ENCODE measurements around the gene DHX9. TPM values are rescaled to one million over a fixed set of nuclear protein-coding genes. Genes with fewer than 3 reads are reported as not detected.

Gene DHX9
- total and polyA plus RNA-seq, 9 of the 15 experiments (the other 6 are each of a cell fraction or from before 2014, with no cell fraction given) = 100 to 409 (median 294) TPM

DNA sequence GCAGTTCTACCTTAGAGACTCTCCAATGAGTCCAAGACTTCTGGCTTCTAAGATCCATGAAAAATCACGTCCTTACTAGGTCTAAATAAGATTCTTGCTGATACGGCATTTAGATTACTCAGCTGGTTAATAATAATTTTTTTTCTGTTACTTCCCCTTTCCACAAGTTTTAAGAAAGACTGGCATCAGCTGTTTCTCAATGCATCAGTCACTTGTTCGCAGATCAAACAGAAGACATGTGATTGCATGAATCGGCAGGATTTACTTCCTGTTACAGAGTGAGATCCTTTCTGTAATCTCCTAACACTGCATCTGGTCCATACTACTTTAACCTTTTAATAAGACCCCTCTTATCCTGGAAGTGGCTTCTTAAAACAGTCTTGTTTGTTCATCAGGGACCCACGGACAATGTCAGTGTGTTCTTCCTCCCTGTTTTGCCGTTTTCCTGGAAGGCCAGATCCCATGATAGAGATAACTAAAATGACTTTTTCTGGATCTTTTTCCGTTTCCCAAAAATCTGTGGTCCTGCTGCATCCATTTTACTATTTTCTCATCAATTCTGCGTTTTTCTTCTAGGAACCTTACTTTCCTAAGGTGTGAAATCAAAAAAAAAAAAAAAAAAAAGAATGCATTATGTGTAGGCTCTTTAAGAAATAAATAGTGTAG lies 43.5 kb upstream of the DHX9 start (continued):
- TF ChIP-seq MED1 (CRISPR knock-in tag; IDR thresholded peaks at IDR 0.05; ENCODE audit: borderline replicate concordance) (no peak), ZNF696 (CRISPR knock-in tag; conservative IDR thresholded peaks at IDR 0.05) (no peak), CHD4 (IDR thresholded peaks at IDR 0.05; ENCODE audit: insufficient read depth, insufficient replicate concordance, low read depth, low read length, poor library complexity, severe bottlenecking) (no peak), POLR2H (tag; IDR thresholded peaks at IDR 0.05; ENCODE audit: low read depth) (0 out of 2 replicates have a peak, but pooled peaks have one; percentile 18), KHSRP (IDR thresholded peaks at IDR 0.05) (no peak), CBFB (CRISPR knock-in tag; IDR thresholded peaks at IDR 0.05) (no peak), ZKSCAN8 (CRISPR knock-in tag; IDR thresholded peaks at IDR 0.05) (no peak), PHF20 (IDR thresholded peaks at IDR 0.05; ENCODE audit: partially characterized antibody) (no peak), FOXK2 (conservative IDR thresholded peaks at IDR 0.05 in 1 of 2, IDR thresholded peaks at IDR 0.05 in 1 of 2; ENCODE audit: low read depth in 2 of 2) (peak; percentile 22 to 54; a peak in 1 of 4 replicates), ZC3H8 (IDR thresholded peaks at IDR 0.05) (no peak), PHF21A (IDR thresholded peaks at IDR 0.05; ENCODE audit: borderline replicate concordance, low read depth) (no peak), FOXK1 (CRISPR knock-in tag; IDR thresholded peaks at IDR 0.05; ENCODE audit: borderline replicate concordance) (no peak), HDAC1 (IDR thresholded peaks at IDR 0.05) (peak in 1 of 2 experiments; percentile 62; a peak in 1 of 4 replicates), SMARCA5 (IDR thresholded peaks at IDR 0.05) (no peak), MEIS2 (IDR thresholded peaks at IDR 0.05; ENCODE audit: partially characterized antibody) (peak; percentile 79), TCF7L2 (IDR thresholded peaks at IDR 0.05; ENCODE audit: low read depth, low read length) (peak; percentile 55; the same call in 1 of the 2 replicates), ETV6 (IDR thresholded peaks at IDR 0.05; ENCODE audit: borderline replicate concordance in 1 of 2, low read depth in 2 of 2, low read length in 1 of 2) (peak in 1 of 2 experiments; percentile 55; a peak in 2 of 4 replicates), ETV6 (CRISPR knock-in tag; IDR thresholded peaks at IDR 0.05; ENCODE audit: borderline replicate concordance) (no peak), ZNF224 (CRISPR knock-in tag; IDR thresholded peaks at IDR 0.05) (no peak)
- TF ChIP-seq, protein P1, sequence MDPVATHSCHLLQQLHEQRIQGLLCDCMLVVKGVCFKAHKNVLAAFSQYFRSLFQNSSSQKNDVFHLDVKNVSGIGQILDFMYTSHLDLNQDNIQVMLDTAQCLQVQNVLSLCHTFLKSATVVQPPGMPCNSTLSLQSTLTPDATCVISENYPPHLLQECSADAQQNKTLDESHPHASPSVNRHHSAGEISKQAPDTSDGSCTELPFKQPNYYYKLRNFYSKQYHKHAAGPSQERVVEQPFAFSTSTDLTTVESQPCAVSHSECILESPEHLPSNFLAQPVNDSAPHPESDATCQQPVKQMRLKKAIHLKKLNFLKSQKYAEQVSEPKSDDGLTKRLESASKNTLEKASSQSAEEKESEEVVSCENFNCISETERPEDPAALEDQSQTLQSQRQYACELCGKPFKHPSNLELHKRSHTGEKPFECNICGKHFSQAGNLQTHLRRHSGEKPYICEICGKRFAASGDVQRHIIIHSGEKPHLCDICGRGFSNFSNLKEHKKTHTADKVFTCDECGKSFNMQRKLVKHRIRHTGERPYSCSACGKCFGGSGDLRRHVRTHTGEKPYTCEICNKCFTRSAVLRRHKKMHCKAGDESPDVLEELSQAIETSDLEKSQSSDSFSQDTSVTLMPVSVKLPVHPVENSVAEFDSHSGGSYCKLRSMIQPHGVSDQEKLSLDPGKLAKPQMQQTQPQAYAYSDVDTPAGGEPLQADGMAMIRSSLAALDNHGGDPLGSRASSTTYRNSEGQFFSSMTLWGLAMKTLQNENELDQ (CRISPR knock-in tag; IDR thresholded peaks at IDR 0.05; ENCODE audit: borderline replicate concordance) = no peak
- TF ChIP-seq, protein P2, sequence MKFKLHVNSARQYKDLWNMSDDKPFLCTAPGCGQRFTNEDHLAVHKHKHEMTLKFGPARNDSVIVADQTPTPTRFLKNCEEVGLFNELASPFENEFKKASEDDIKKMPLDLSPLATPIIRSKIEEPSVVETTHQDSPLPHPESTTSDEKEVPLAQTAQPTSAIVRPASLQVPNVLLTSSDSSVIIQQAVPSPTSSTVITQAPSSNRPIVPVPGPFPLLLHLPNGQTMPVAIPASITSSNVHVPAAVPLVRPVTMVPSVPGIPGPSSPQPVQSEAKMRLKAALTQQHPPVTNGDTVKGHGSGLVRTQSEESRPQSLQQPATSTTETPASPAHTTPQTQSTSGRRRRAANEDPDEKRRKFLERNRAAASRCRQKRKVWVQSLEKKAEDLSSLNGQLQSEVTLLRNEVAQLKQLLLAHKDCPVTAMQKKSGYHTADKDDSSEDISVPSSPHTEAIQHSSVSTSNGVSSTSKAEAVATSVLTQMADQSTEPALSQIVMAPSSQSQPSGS (CRISPR knock-in tag; IDR thresholded peaks at IDR 0.05) = no peak

Data from K562 (cell line).